ENCODE measurements around the gene MEGF6.

The MEGF6 gene

GRCh38 chr1:3502641-3503524 lies 108.4 kb downstream of the MEGF6 start:
- Histone ChIP-seq H3K9me3 (ENCODE audit: low read depth, low read length) (no peaks in the 10 kb centered on the region), H3K36me3 (ENCODE audit: insufficient read depth, low read length) (no peaks in the 10 kb centered on the region), H3K27ac (no peak overlapping the region), H3K4me3 (no peak overlapping the region), H3K9ac (ENCODE audit: insufficient read length) (no peak overlapping the region)
- no peak for DNase-seq (ENCODE audit: low read depth, low spot score)
- TF ChIP-seq POLR2AphosphoS5 (IDR thresholded peaks at IDR 0.05; ENCODE audit: borderline replicate concordance, low read depth, low read length) (no peak), EZH2 (IDR thresholded peaks at IDR 0.05) (no peak), FOXP2 (optimal IDR thresholded peaks at IDR 0.05; ENCODE audit: control extremely low read depth, extremely low read length, insufficient read depth) (no peak)

DNA sequence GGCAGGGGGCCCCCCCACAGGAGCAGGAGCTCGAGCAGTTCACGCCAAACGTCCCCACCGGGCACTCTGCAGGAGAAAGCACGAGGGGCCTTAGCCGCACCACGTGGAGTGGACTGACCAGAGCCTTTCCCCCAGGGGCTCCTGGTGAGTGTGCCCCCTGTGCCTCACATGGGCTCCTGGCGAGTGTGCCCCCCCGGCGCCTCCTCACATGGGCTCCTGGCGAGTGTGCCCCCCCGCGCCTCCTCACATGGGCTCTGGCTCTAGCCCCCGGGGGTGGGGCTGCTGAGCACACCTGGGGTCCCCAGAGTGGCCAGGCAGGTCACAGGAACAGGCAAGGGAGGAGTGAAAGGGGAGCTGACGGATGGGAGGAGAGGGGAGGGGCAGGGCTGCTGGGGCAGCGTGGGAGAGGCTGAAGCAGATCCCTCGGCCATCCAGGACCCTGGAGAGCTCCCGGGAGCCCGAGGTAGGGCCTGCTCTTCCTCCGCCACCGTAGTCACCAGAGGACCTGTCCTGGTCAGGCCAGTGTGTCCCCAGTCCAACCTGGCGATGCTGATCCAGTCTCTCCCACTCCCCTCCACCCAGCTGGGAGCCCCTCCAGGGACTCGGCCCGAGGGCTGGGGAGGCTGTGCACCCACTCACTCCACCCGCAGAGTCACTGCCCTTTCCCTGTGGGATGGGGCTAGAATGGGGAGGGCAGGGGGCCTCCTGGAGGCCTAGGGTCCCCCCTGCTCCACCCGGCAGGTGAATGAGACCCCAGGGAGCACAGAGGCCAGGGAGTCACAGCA lies 109.3 kb downstream of the MEGF6 start:
- H3K9ac ChIP-seq (ENCODE audit: insufficient read length): no peak overlapping the region
- no peak for DNase-seq (ENCODE audit: low read depth, low spot score)
- no peak overlapping the region for H3K27ac ChIP-seq
- no peaks in the 10 kb centered on the region for H3K9me3 ChIP-seq (ENCODE audit: low read depth, low read length)
- no peaks in the 10 kb centered on the region for H3K36me3 ChIP-seq (ENCODE audit: insufficient read depth, low read length)
- H3K4me3 ChIP-seq: no peak overlapping the region
- TF ChIP-seq EZH2 (IDR thresholded peaks at IDR 0.05) (no peak), FOXP2 (optimal IDR thresholded peaks at IDR 0.05; ENCODE audit: control extremely low read depth, extremely low read length, insufficient read depth) (no peak), POLR2AphosphoS5 (IDR thresholded peaks at IDR 0.05; ENCODE audit: borderline replicate concordance, low read depth, low read length) (no peak)

DNA sequence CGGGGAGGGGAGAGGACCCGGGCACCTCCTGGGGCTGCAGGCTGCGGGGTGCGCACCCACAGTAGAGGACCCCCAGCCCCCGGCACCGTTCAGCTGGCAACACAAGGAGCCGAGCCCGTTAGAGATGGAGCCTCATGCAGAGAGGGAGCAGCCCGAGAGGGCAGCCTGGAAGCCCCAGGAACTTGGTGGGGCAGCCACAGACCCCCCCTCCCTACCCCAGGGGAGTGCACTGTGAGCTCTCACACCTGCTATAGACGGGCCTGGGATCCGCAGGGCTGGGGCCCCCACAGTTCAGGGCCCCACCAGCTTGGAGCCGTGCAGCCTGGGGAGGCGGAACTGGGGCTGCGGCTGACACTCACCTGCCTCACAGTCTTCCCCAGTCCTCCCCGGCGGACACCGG lies 109.9 kb downstream of the MEGF6 start:
- Histone ChIP-seq H3K9ac (ENCODE audit: insufficient read length) (no peak overlapping the region), H3K4me3 (no peak overlapping the region), H3K36me3 (ENCODE audit: insufficient read depth, low read length) (no peaks in the 10 kb centered on the region), H3K27ac (no peak overlapping the region), H3K9me3 (ENCODE audit: low read depth, low read length) (no peaks in the 10 kb centered on the region)
- TF ChIP-seq FOXP2 (optimal IDR thresholded peaks at IDR 0.05; ENCODE audit: control extremely low read depth, extremely low read length, insufficient read depth) (no peak), EZH2 (IDR thresholded peaks at IDR 0.05) (no peak), POLR2AphosphoS5 (IDR thresholded peaks at IDR 0.05; ENCODE audit: borderline replicate concordance, low read depth, low read length) (no peak)
- no peak for DNase-seq (ENCODE audit: low read depth, low spot score)

DNA sequence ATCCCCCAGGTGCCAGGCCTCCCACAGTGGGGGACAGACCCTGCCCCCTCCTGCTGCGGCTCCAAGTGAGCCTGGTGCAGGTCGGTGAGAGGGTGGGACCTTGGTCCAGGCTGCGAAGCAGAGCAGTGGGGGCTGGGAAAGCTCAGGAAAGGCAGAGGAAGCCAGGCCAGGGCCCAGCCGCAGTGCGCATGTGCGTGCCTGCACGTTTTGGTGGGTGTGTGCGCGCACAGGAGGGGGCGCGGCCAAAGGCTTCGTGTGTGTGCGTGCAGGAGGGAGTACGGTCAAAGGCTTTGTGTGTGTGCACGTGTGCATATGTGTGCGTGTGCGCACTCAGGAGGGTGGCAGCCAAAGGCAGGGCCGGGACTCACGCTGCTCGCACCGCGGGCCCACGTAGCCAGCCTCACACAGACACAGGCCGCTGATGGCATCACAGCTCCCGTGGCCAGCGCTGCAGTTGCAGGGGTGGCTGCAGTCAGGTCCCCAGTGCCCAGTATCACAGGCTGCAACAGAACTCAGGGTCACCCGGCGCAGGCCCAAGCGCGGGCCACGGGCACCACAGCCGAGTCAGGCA lies 111.0 kb downstream of the MEGF6 start:
- Histone ChIP-seq H3K4me3 (no peak overlapping the region), H3K36me3 (ENCODE audit: insufficient read depth, low read length) (no peaks in the 10 kb centered on the region)
- TF ChIP-seq FOXP2 (optimal IDR thresholded peaks at IDR 0.05; ENCODE audit: control extremely low read depth, extremely low read length, insufficient read depth) (no peak), EZH2 (IDR thresholded peaks at IDR 0.05) (no peak), POLR2AphosphoS5 (IDR thresholded peaks at IDR 0.05; ENCODE audit: borderline replicate concordance, low read depth, low read length) (no peak)

GRCh38 chr1:3499611-3500010 lies 111.7 kb downstream of the MEGF6 start:
- no peaks in the 10 kb centered on the region for H3K36me3 ChIP-seq (ENCODE audit: insufficient read depth, low read length)
- no peaks in the 10 kb centered on the region for H3K9me3 ChIP-seq (ENCODE audit: low read depth, low read length)
- TF ChIP-seq FOXP2 (optimal IDR thresholded peaks at IDR 0.05; ENCODE audit: control extremely low read depth, extremely low read length, insufficient read depth) (no peak), POLR2AphosphoS5 (IDR thresholded peaks at IDR 0.05; ENCODE audit: borderline replicate concordance, low read depth, low read length) (no peak), EZH2 (IDR thresholded peaks at IDR 0.05) (no peak)
- no peak for DNase-seq (ENCODE audit: low read depth, low spot score)
- no peak overlapping the region for H3K27ac ChIP-seq
- H3K4me3 ChIP-seq: no peak overlapping the region
- no peak overlapping the region for H3K9ac ChIP-seq (ENCODE audit: insufficient read length)

More for the DNA sequence above, 111.0 kb downstream of the MEGF6 start:
- no peak for DNase-seq (ENCODE audit: low read depth, low spot score)
- no peak overlapping the region for H3K27ac ChIP-seq
- no peak overlapping the region for H3K9ac ChIP-seq (ENCODE audit: insufficient read length)
- no peaks in the 10 kb centered on the region for H3K9me3 ChIP-seq (ENCODE audit: low read depth, low read length)

GRCh38 chr1:3498986-3499385 lies 112.3 kb downstream of the MEGF6 start:
- Histone ChIP-seq H3K9ac (ENCODE audit: insufficient read length) (no peak overlapping the region), H3K4me3 (no peak overlapping the region), H3K9me3 (ENCODE audit: low read depth, low read length) (no peaks in the 10 kb centered on the region), H3K36me3 (ENCODE audit: insufficient read depth, low read length) (no peaks in the 10 kb centered on the region), H3K27ac (no peak overlapping the region)
- no peak for DNase-seq (ENCODE audit: low read depth, low spot score)
- no peak for TF ChIP-seq FOXP2 (optimal IDR thresholded peaks at IDR 0.05; ENCODE audit: control extremely low read depth, extremely low read length, insufficient read depth)
- no peak for TF ChIP-seq EZH2 (IDR thresholded peaks at IDR 0.05)
- TF ChIP-seq POLR2AphosphoS5 (IDR thresholded peaks at IDR 0.05; ENCODE audit: borderline replicate concordance, low read depth, low read length): no peak

DNA sequence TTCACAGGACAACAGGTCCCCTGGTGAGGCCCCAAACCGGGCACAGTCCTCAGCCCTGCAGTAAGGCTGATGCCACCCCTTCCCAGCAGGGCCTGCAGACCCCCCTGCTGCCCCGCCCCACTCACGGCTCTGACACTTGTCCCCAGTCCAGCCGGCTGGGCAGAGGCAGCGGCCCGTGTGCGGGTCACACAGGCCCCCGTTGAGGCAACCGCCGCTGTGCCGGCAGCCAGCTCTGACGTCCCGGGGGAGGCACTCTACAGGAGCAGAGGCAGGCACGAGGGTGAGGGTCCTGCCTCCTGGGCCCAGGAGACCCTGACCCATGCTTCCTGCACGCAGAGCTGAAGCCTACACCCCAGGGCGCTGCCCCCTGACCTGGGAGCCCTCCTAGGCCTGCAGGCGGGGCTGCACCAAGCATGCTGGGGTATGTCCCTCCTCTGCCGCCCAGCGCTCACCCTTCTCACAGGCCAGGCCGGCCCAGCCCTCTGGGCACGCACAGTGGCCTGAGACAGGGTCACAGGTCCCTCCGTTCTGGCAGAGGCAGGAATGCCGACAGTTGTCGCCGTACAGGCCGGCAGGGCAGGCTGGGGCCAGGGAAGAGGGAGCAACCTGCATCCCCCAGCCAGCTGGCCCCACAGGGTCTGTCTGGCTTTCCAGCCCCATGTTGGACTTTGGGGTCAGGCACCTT lies 112.9 kb downstream of the MEGF6 start:
- no peak overlapping the region for H3K4me3 ChIP-seq
- no peaks in the 10 kb centered on the region for H3K9me3 ChIP-seq (ENCODE audit: low read depth, low read length)
- no peak for DNase-seq (ENCODE audit: low read depth, low spot score)
- no peak overlapping the region for H3K9ac ChIP-seq (ENCODE audit: insufficient read length)
- no peak overlapping the region for H3K27ac ChIP-seq
- H3K36me3 ChIP-seq (ENCODE audit: insufficient read depth, low read length): no peaks in the 10 kb centered on the region
- TF ChIP-seq EZH2 (IDR thresholded peaks at IDR 0.05) (no peak), FOXP2 (optimal IDR thresholded peaks at IDR 0.05; ENCODE audit: control extremely low read depth, extremely low read length, insufficient read depth) (no peak), POLR2AphosphoS5 (IDR thresholded peaks at IDR 0.05; ENCODE audit: borderline replicate concordance, low read depth, low read length) (no peak)
